Calu3 (cell line): Measurements from ENCODE around the gene MTA1. TPM values are rescaled to one million over a fixed set of nuclear protein-coding genes. Genes with fewer than 3 reads are reported as not detected.

Experiments used
- BruUV-seq: library from RNA; stranded (reverse); fragments of 400-500 nt; replicated peaks from 2 replicates; lab custom pipeline; 2021; lab: Mats Ljungman, UMichigan
- CTCF ChIA-PET: fragments of 300-600 bp; sonication (Branson Sonifier 250); formaldehyde crosslinking; loops from one replicate; lab custom pipeline; 2022; ENCODE audit warnings: antibody characterized with exemption; lab: Charles Lee
- DNase-seq: peaks from one replicate; pipeline ENCODE4 v3.0.0; 2022
- H3K27ac Mint-ChIP-seq: one replicate; pipeline ENCODE4 v1.8.0; 2022; ENCODE audit warnings: mixed read lengths; ENCODE audit not compliant: unreplicated experiment
- H3K27me3 Mint-ChIP-seq: one replicate; pipeline ENCODE4 v1.8.0; 2022; ENCODE audit warnings: mixed read lengths; ENCODE audit not compliant: unreplicated experiment
- H3K36me3 Mint-ChIP-seq: one replicate; pipeline ENCODE4 v1.8.0; 2022; ENCODE audit warnings: mild to moderate bottlenecking, moderate library complexity, mixed read lengths; ENCODE audit not compliant: insufficient read depth, unreplicated experiment
- H3K4me1 Mint-ChIP-seq: one replicate; pipeline ENCODE4 v1.8.0; 2022; ENCODE audit warnings: mild to moderate bottlenecking, low read depth, mixed read lengths; ENCODE audit not compliant: unreplicated experiment
- H3K4me3 Mint-ChIP-seq: one replicate; pipeline ENCODE4 v1.8.0; 2022; ENCODE audit warnings: mild to moderate bottlenecking, low read depth, moderate library complexity, mixed read lengths; ENCODE audit not compliant: unreplicated experiment
- H3K9me3 Mint-ChIP-seq: one replicate; pipeline ENCODE4 v1.8.0; 2022; ENCODE audit warnings: low read depth, mixed read lengths; ENCODE audit not compliant: unreplicated experiment
- CTCF ChIP-seq: fragments of 200-600 bp; IDR thresholded peaks from one replicate; pipeline ENCODE4 v1.8.0; 2022; ENCODE audit warnings: antibody characterized with exemption; ENCODE audit not compliant: unreplicated experiment
- intact Hi-C: fragments of 100-400 bp; cut with micrococcal nuclease; formaldehyde crosslinking; loops from one replicate; pipeline ENCODE4 v1.10.0; 2022; ENCODE audit not compliant: unreplicated experiment
- total RNA-seq: library from RNA; stranded (reverse); gene quantifications from 2 replicates; pipeline ENCODE4 v1.2.3, GENCODE V29; 2022

The MTA1 gene
- total RNA-seq, 1 experiment from 2014 or later: 168 TPM

DNA sequence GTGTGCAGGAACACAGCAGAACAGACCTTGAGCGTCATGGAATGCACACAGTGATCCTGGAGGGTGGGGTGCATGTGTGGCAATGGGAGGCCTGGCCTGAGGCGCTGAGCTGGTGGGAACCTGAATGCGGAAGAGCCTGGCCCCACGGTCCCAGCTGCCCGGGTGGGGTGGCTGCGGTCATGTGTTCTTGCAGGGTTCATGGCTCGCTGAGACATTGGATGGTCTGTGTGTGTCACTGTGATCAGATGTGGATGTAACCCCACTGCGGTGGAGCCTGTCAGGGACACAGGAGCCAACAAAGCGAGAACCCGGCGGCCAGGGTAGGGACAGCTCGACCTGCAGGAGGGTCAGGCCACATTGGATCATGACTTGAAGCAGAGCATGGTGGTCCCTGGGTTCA is 23.2 kb downstream of the MTA1 start:
- no peak for DNase-seq
- Mint-ChIP-seq H3K4me3 (no peak overlapping the region), H3K36me3 (peaks cover 30% of the 10 kb centered on the region), H3K4me1 (no peaks in the 10 kb centered on the region), H3K27ac (no peak overlapping the region), H3K27me3 (no peaks in the 10 kb centered on the region), H3K9me3 (no peaks in the 10 kb centered on the region)
- no TSS peak for BruUV-seq
- TF ChIP-seq CTCF: no peak
- CTCF ChIA-PET: no interaction called here
- intact Hi-C loops: no loop called here

GRCh38 chr14:105444859-105445258 is 25.2 kb downstream of the MTA1 start:
- BruUV-seq: no TSS peak
- no peak for TF ChIP-seq CTCF
- H3K4me3 Mint-ChIP-seq: no peak overlapping the region
- no peaks in the 10 kb centered on the region for H3K4me1 Mint-ChIP-seq
- no peak for DNase-seq
- no peak overlapping the region for H3K27ac Mint-ChIP-seq
- CTCF ChIA-PET: no interaction called here
- no peaks in the 10 kb centered on the region for H3K9me3 Mint-ChIP-seq
- H3K27me3 Mint-ChIP-seq: no peaks in the 10 kb centered on the region
- intact Hi-C loops: no loop called here
- H3K36me3 Mint-ChIP-seq: peaks cover 30% of the 10 kb centered on the region

GRCh38 chr14:105445290-105445689 is 25.7 kb downstream of the MTA1 start:
- H3K27me3 Mint-ChIP-seq: no peaks in the 10 kb centered on the region
- H3K9me3 Mint-ChIP-seq: no peaks in the 10 kb centered on the region
- no peak for TF ChIP-seq CTCF
- no peak overlapping the region for H3K27ac Mint-ChIP-seq
- no TSS peak for BruUV-seq
- CTCF ChIA-PET: no interaction called here
- H3K4me3 Mint-ChIP-seq: no peak overlapping the region
- peaks cover 35% of the 10 kb centered on the region for H3K36me3 Mint-ChIP-seq
- DNase-seq: no peak
- H3K4me1 Mint-ChIP-seq: no peaks in the 10 kb centered on the region
- intact Hi-C loops: no loop called here

DNA sequence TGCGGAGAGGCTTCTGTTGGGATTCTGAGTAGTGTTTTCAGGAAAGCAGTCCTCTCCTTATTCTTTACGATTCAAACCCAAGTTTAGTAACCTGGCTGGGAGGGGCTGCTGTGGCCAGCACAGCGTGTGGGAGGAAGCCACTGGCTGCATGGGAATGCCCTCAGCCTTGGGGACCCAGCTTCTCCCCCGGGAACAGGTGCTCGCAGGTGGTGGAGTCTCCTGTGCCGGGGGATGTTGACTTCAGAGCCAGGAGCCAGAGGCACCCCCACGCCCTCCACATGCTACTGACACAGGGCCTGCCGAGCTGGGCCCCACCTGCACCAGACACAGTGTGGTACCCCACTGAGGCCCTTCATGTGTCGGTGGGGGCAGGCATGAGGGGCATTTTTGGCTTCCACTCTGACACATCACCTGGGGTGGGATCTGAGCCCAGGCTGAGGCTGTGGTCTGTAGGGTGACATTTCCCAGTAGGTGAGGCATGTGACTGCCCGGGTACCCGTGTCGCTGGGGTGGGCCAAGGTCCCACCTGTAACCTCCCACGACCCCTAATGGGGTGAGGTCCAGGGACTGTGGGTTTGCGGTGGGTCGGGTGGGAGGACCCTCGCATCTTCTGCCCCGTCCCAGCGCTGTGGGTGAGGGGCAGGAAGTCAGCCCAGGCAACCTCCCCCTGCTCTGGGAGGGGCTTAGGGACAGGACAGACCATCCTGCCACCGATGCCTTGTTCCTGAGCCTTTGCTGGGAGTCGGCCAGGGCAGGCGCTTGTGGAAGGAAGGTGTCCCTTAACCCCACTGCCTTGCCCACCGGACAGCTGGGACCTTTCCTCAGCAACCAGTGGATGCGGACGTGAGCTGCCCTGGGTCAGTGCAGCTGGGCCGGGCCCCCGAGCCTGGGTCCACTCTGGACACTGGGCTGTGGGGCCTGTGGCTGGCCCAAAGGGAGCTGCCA is 26.5 kb downstream of the MTA1 start:
- BruUV-seq: no TSS peak
- Mint-ChIP-seq H3K36me3 (peaks cover 31% of the 10 kb centered on the region), H3K9me3 (no peaks in the 10 kb centered on the region), H3K27ac (no peak overlapping the region), H3K4me3 (no peak overlapping the region), H3K27me3 (no peaks in the 10 kb centered on the region), H3K4me1 (no peaks in the 10 kb centered on the region)
- intact Hi-C loops: no loop called here
- TF ChIP-seq CTCF: no peak
- DNase-seq: no peak
- CTCF ChIA-PET: no interaction called here
